Gastroesophageal sphincter (tissue), 3 donors: ENCODE results near the gene KNL1.

Experiments
- CTCF ChIP-seq, 4 experiments: fragments of 200-600 bp in 2 of 4; fragments of 450-650 bp in 2 of 4; sonication (generic) in 1 of 4; IDR thresholded peaks; one replicate each; pipeline ENCODE4 v1.5.1; 2017 to 2019; ENCODE audit warnings: antibody characterized with exemption in 4 of 4, mild to moderate bottlenecking in 2 of 4, moderate library complexity in 2 of 4
- EP300 ChIP-seq: sonication (generic); formaldehyde crosslinking; IDR thresholded peaks from one replicate; pipeline ENCODE4 v1.6.1; 2017; ENCODE audit warnings: antibody characterized with exemption, mild to moderate bottlenecking
- POLR2A ChIP-seq, 2 donors: fragments of 450-650 bp; IDR thresholded peaks; one replicate each; pipeline ENCODE4 v1.6.1; 2017; ENCODE audit warnings: antibody characterized with exemption in 2 of 2, mild to moderate bottlenecking in 2 of 2, moderate library complexity in 1 of 2
- POLR2AphosphoS5 ChIP-seq: sonication (generic); formaldehyde crosslinking; IDR thresholded peaks from one replicate; pipeline ENCODE4 v1.6.1; 2017; ENCODE audit warnings: antibody characterized with exemption

GRCh38 chr15:40633178-40633577, 39.1 kb downstream of the KNL1 start:
- no peak for TF ChIP-seq POLR2A (IDR thresholded peaks at IDR 0.05)
- no peak for TF ChIP-seq CTCF (IDR thresholded peaks at IDR 0.05)
- no peak for TF ChIP-seq EP300
- no peak for TF ChIP-seq POLR2AphosphoS5
